OCI-LY7 (cell line): ENCODE results near the gene S100A7.

ENCODE experiments used
- EZH2phosphoT487 ChIP-seq: fragments of 200-600 bp; sonication (generic); IDR thresholded peaks from 2 replicates; pipeline ENCODE4 v1.6.1; 2018; ENCODE audit warnings: low read depth, borderline replicate concordance, mild to moderate bottlenecking, mixed run types, antibody characterized with exemption, low read length, moderate library complexity, mixed read lengths
- TF ChIP-seq, protein P1 (sequence below): fragments of 200-600 bp; sonication (generic); conservative IDR thresholded peaks from 2 replicates; pipeline ENCODE4 v1.5.1; 2014; ENCODE audit warnings: mild to moderate bottlenecking, antibody characterized with exemption, low read length, moderate library complexity, mixed read lengths

DNA sequence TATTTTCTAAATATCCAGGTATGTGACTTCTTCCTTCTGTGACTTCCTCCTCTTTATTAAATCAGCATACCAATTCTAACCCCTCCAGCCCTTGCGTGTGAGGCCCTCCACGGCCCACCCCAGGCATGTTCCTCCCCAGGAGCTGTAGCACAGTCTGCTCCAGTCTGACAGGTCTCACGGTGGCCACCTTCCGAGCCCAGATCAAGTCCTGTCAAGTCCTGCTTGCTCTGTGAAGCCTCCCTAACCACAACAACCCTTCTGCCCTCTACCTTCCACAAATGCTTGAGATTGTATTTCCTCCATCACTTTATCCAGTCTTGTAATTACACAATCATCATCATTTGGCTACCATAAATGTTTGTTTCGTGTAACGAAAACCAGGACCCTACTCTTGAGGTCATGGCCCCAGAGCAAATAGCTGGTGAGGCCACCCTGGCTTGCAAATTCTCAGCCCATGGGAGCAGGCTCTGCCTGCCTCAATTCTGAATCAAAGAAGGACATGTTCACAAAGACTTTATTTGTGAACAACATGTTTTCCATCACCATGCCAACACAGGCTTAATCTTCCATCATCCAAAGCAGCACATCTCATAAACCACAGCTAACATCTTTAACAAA is 33.0 kb upstream of the S100A7 start:
- TF ChIP-seq, protein P1, sequence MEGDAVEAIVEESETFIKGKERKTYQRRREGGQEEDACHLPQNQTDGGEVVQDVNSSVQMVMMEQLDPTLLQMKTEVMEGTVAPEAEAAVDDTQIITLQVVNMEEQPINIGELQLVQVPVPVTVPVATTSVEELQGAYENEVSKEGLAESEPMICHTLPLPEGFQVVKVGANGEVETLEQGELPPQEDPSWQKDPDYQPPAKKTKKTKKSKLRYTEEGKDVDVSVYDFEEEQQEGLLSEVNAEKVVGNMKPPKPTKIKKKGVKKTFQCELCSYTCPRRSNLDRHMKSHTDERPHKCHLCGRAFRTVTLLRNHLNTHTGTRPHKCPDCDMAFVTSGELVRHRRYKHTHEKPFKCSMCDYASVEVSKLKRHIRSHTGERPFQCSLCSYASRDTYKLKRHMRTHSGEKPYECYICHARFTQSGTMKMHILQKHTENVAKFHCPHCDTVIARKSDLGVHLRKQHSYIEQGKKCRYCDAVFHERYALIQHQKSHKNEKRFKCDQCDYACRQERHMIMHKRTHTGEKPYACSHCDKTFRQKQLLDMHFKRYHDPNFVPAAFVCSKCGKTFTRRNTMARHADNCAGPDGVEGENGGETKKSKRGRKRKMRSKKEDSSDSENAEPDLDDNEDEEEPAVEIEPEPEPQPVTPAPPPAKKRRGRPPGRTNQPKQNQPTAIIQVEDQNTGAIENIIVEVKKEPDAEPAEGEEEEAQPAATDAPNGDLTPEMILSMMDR = no peak
- TF ChIP-seq EZH2phosphoT487 = no peak
